NCI-H345 treated with DMSO at 0.1 percent for 48 hours (cell line): ENCODE measurements around the gene MRS2.
A peak's percentile ranks its signal among the peaks of the same experiment; 100 is the strongest.

Experiments used
- DNase-seq: peaks from one replicate; lab custom pipeline; 2025; ENCODE audit not compliant: unreplicated experiment; lab: John Stamatoyannopoulos, UW

The MRS2 gene

GRCh38 chr6:24426729-24427446, 24.2 kb downstream of the MRS2 start:
- DNase-seq, result no peak

- no peak for DNase-seq
Observed at GRCh38 chr6:24428615-24429014, 25.9 kb downstream of the MRS2 start.

- DNase-seq, result no peak
Observed at GRCh38 chr6:24429146-24429545, 26.4 kb downstream of the MRS2 start.

- DNase-seq, result no peak
Observed at GRCh38 chr6:24430086-24430485, 27.4 kb downstream of the MRS2 start.

GRCh38 chr6:24431045-24431451, 28.3 kb downstream of the MRS2 start:
- DNase-seq, result peak; percentile 2

GRCh38 chr6:24432611-24433010, 29.9 kb downstream of the MRS2 start:
- no peak for DNase-seq

GRCh38 chr6:24436979-24437378, 34.2 kb downstream of the MRS2 start:
- DNase-seq, result no peak

- DNase-seq, result no peak
Observed at GRCh38 chr6:24439858-24440539, 37.3 kb downstream of the MRS2 start.

GRCh38 chr6:24440897-24441598, 38.3 kb downstream of the MRS2 start:
- DNase-seq, result no peak

GRCh38 chr6:24441599-24441904, 38.8 kb downstream of the MRS2 start:
- no peak for DNase-seq

- no peak for DNase-seq
Observed at GRCh38 chr6:24444588-24444987, 41.9 kb downstream of the MRS2 start.

- DNase-seq, result no peak
Observed at GRCh38 chr6:24445704-24446103, 43.0 kb downstream of the MRS2 start.

GRCh38 chr6:24446670-24447069, 43.9 kb downstream of the MRS2 start:
- no peak for DNase-seq

GRCh38 chr6:24448396-24448795, 45.7 kb downstream of the MRS2 start:
- no peak for DNase-seq

GRCh38 chr6:24448828-24449525, 46.2 kb downstream of the MRS2 start:
- DNase-seq, result no peak

- DNase-seq, result no peak
Observed at GRCh38 chr6:24451581-24452388, 49.0 kb downstream of the MRS2 start.

GRCh38 chr6:24453921-24454320, 51.2 kb downstream of the MRS2 start:
- no peak for DNase-seq

- DNase-seq, result no peak
Observed at GRCh38 chr6:24454452-24454851, 51.7 kb downstream of the MRS2 start.

- no peak for DNase-seq
Observed at GRCh38 chr6:24455061-24455460, 52.3 kb downstream of the MRS2 start.

GRCh38 chr6:24458134-24458533, 55.4 kb downstream of the MRS2 start:
- no peak for DNase-seq

- no peak for DNase-seq
Observed at GRCh38 chr6:24458941-24459340, 56.2 kb downstream of the MRS2 start.
